Neuronal stem cell (in vitro differentiated cells): ENCODE measurements around the gene GTSF1L.

Source experiments
- DNase-seq: peaks from one replicate; pipeline ENCODE4 v3.0.0-alpha.2; 2013; ENCODE audit warnings: low spot score
- H2AFZ ChIP-seq: one replicate; pipeline ENCODE4 v1.6.1; 2013; ENCODE audit warnings: mild to moderate bottlenecking, low read length, inconsistent platforms
- H2AK5ac ChIP-seq: 2 replicates; pipeline ENCODE4 v1.6.1; 2013; ENCODE audit warnings: low read depth, mild to moderate bottlenecking, inconsistent platforms, low read length, moderate library complexity, mixed read lengths
- H2BK120ac ChIP-seq: 2 replicates; pipeline ENCODE4 v1.6.1; 2013; ENCODE audit warnings: low read depth, mild to moderate bottlenecking, inconsistent platforms, low read length, moderate library complexity, mixed read lengths
- H2BK12ac ChIP-seq: one replicate; pipeline ENCODE4 v1.6.1; 2013; ENCODE audit warnings: low read length, inconsistent platforms
- H2BK15ac ChIP-seq: 2 replicates; pipeline ENCODE4 v1.6.1; 2013; ENCODE audit warnings: mild to moderate bottlenecking, low read length, inconsistent platforms, mixed read lengths
- H2BK5ac ChIP-seq: one replicate; pipeline ENCODE4 v1.6.1; 2013; ENCODE audit warnings: inconsistent platforms, mild to moderate bottlenecking, low read length, moderate library complexity
- H3K14ac ChIP-seq: one replicate; pipeline ENCODE4 v1.6.1; 2013; ENCODE audit warnings: low read length, inconsistent platforms
- H3K18ac ChIP-seq: 2 replicates; pipeline ENCODE4 v1.6.1; 2013; ENCODE audit warnings: low read length, inconsistent platforms
- H3K23ac ChIP-seq: 2 replicates; pipeline ENCODE4 v1.6.1; 2013; ENCODE audit warnings: low read depth, mild to moderate bottlenecking, mixed read lengths, low read length, inconsistent platforms; ENCODE audit not compliant: poor library complexity
- H3K27ac ChIP-seq: replicated peaks from 3 replicates; pipeline ENCODE4 v1.5.1; 2013; ENCODE audit warnings: low read length, inconsistent platforms
- H3K27me3 ChIP-seq, 3 experiments: 2 replicates each; pipeline ENCODE4 v1.6.1; 2013; ENCODE audit warnings: low read length in 3 of 3, mild to moderate bottlenecking in 2 of 3, inconsistent platforms in 1 of 3, low read depth in 1 of 3, mixed read lengths in 1 of 3, moderate library complexity in 1 of 3; ENCODE audit not compliant: control insufficient read depth in 3 of 3, insufficient read depth in 3 of 3
- H3K36me3 ChIP-seq, 2 donors: replicated peaks in 1 of 2; 2 replicates each; pipeline ENCODE4 v1.6.1; 2013; ENCODE audit warnings: low read length in 2 of 2; ENCODE audit not compliant: control insufficient read depth in 2 of 2, insufficient read depth in 2 of 2
- H3K4ac ChIP-seq: 2 replicates; pipeline ENCODE4 v1.6.1; 2013; ENCODE audit warnings: inconsistent platforms, mild to moderate bottlenecking, low read length, moderate library complexity
- H3K4me1 ChIP-seq, 2 donors: 1 replicate in 1 of 2; 2 replicates in 1 of 2; pipeline ENCODE4 v1.6.1; 2013; ENCODE audit warnings: low read length in 2 of 2, low read depth in 1 of 2; ENCODE audit not compliant: control insufficient read depth in 2 of 2, insufficient read depth in 1 of 2
- H3K4me2 ChIP-seq: one replicate; pipeline ENCODE4 v1.6.1; 2013; ENCODE audit warnings: mild to moderate bottlenecking, low read length, inconsistent platforms; ENCODE audit not compliant: insufficient read depth, poor library complexity, severe bottlenecking
- H3K4me3 ChIP-seq, 2 donors: 2 replicates each; pipeline ENCODE4 v1.5.1; 2013; ENCODE audit warnings: low read length in 2 of 2, mild to moderate bottlenecking in 2 of 2, inconsistent platforms in 1 of 2, moderate library complexity in 1 of 2
- H3K79me1 ChIP-seq: one replicate; pipeline ENCODE4 v1.6.1; 2013; ENCODE audit warnings: low read depth, mild to moderate bottlenecking, inconsistent platforms, low read length, moderate library complexity
- H3K9ac ChIP-seq: one replicate; pipeline ENCODE4 v1.6.1; 2013; ENCODE audit warnings: mild to moderate bottlenecking, low read depth, low read length, inconsistent platforms; ENCODE audit not compliant: poor library complexity
- H3K9me3 ChIP-seq, 2 donors: replicated peaks in 1 of 2; 2 replicates each; pipeline versions ENCODE3 to v1.6.1; 2013; ENCODE audit warnings: low read length in 2 of 2, mild to moderate bottlenecking in 2 of 2, inconsistent platforms in 1 of 2, low read depth in 1 of 2, mixed read lengths in 1 of 2, moderate library complexity in 1 of 2; ENCODE audit not compliant: control insufficient read depth in 2 of 2, insufficient read depth in 1 of 2
- H4K8ac ChIP-seq: one replicate; pipeline ENCODE4 v1.6.1; 2013; ENCODE audit warnings: low read depth, mild to moderate bottlenecking, inconsistent platforms, low read length, moderate library complexity
- H4K91ac ChIP-seq: one replicate; pipeline ENCODE4 v1.6.1; 2013; ENCODE audit warnings: low read length, low read depth, mild to moderate bottlenecking, inconsistent platforms; ENCODE audit not compliant: poor library complexity
- WGBS, 2 donors: extraction: QIAGEN DNeasy Blood & Tissue Kit; methylation state at CpG; one replicate each; pipeline ENCODE4 v1.1.7; 2013; ENCODE audit warnings: missing lambda C conversion rate in 2 of 2, mixed read lengths in 1 of 2; ENCODE audit not compliant: insufficient read length in 2 of 2, insufficient replicate concordance in 1 of 2; ENCODE audit errors: extremely low coverage in 2 of 2; 5-methylcytosine and 5-hydroxymethylcytosine counted together

GTSF1L gene

GRCh38 chr20:43699941-43700565 lies 26.7 kb downstream of the GTSF1L start:
- no peak overlapping the region for H2AFZ ChIP-seq
- H3K79me1 ChIP-seq = peaks cover 7% of the 10 kb centered on the region
- H3K27me3 ChIP-seq = no peaks in the 10 kb centered on the region
- H4K91ac ChIP-seq = no peak overlapping the region
- no peak overlapping the region for H3K9ac ChIP-seq
- H3K27ac ChIP-seq = no peak overlapping the region
- H3K4me2 ChIP-seq = no peak overlapping the region
- H3K4ac ChIP-seq = no peak overlapping the region
- H3K9me3 ChIP-seq = no peaks in the 10 kb centered on the region
- no peak overlapping the region for H2BK15ac ChIP-seq
- no CpG with 5 or more reads among the region's 8 CpGs for WGBS, 2 donors
- no peak for DNase-seq
- peaks cover 43 to 79% of the 10 kb centered on the region in 2 donors for H3K36me3 ChIP-seq
- no peak overlapping the region for H3K4me3 ChIP-seq
- no peak overlapping the region for H2AK5ac ChIP-seq
- no peak overlapping the region for H3K23ac ChIP-seq
- no peak overlapping the region for H3K14ac ChIP-seq
- no peak overlapping the region for H2BK5ac ChIP-seq
- H3K18ac ChIP-seq = no peak overlapping the region
- no peaks in the 10 kb centered on the region for H3K4me1 ChIP-seq
- H4K8ac ChIP-seq = no peak overlapping the region
- H2BK12ac ChIP-seq = no peak overlapping the region
- H2BK120ac ChIP-seq = no peak overlapping the region

DNA sequence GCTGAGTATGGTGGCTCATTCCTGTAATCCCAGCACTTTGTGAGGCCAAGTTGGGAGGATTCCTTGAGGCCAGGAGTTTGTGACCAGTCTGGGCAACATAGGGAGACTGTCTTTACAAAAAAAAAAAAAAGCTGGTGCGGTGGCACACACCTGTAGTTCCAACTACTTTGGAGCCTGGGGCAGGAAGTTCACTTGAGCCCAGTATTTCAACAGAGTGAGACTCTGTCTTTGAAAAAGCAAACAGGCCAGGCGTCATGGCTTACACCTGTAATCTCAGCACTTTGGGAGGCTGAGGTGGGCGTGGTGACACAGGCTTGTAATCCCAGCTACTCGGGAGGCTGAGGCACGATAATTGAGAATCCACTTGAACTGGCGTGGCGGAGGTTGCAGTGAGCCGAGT lies 31.2 kb downstream of the GTSF1L start:
- Histone ChIP-seq H4K8ac (no peak overlapping the region), H3K27ac (no peak overlapping the region), H2BK12ac (no peak overlapping the region), H3K36me3 (peaks cover 21 to 74% of the 10 kb centered on the region in 2 donors), H2AFZ (no peak overlapping the region), H3K4me3 (no peak overlapping the region), H3K23ac (no peak overlapping the region), H3K4me2 (no peak overlapping the region), H3K4me1 (no peaks in the 10 kb centered on the region), H3K27me3 (no peaks in the 10 kb centered on the region), H4K91ac (no peak overlapping the region), H2BK15ac (no peak overlapping the region), H3K18ac (no peak overlapping the region), H3K14ac (no peak overlapping the region), H3K9me3 (no peaks in the 10 kb centered on the region), H3K79me1 (no peaks in the 10 kb centered on the region), H3K9ac (no peak overlapping the region), H2BK120ac (no peak overlapping the region), H2BK5ac (no peak overlapping the region), H3K4ac (no peak overlapping the region), H2AK5ac (no peak overlapping the region)
- no peak for DNase-seq
- WGBS, 2 donors = no CpG with 5 or more reads among the region's 8 CpGs

- no peak overlapping the region for H3K4me3 ChIP-seq
- no peak overlapping the region for H2BK12ac ChIP-seq
- no peak overlapping the region for H4K8ac ChIP-seq
- no peak overlapping the region for H3K4ac ChIP-seq
- H3K27ac ChIP-seq = no peak overlapping the region
- H2BK15ac ChIP-seq = no peak overlapping the region
- no peak overlapping the region for H2BK120ac ChIP-seq
- no peaks in the 10 kb centered on the region for H3K79me1 ChIP-seq
- no peak overlapping the region for H2AK5ac ChIP-seq
- WGBS, 2 donors = no CpG with 5 or more reads among the region's 3 CpGs
- H3K14ac ChIP-seq = no peak overlapping the region
- H3K9ac ChIP-seq = no peak overlapping the region
- no peak for DNase-seq
- H3K4me1 ChIP-seq = no peaks in the 10 kb centered on the region
- H3K9me3 ChIP-seq = no peaks in the 10 kb centered on the region
- H3K36me3 ChIP-seq = peaks cover 15 to 72% of the 10 kb centered on the region in 2 donors
- H4K91ac ChIP-seq = no peak overlapping the region
- no peak overlapping the region for H2BK5ac ChIP-seq
- H3K4me2 ChIP-seq = no peak overlapping the region
- H3K27me3 ChIP-seq = no peaks in the 10 kb centered on the region
- no peak overlapping the region for H3K18ac ChIP-seq
- H3K23ac ChIP-seq = no peak overlapping the region
- no peak overlapping the region for H2AFZ ChIP-seq
Measured at GRCh38 chr20:43694763-43695162, 32.0 kb downstream of the GTSF1L start.

DNA sequence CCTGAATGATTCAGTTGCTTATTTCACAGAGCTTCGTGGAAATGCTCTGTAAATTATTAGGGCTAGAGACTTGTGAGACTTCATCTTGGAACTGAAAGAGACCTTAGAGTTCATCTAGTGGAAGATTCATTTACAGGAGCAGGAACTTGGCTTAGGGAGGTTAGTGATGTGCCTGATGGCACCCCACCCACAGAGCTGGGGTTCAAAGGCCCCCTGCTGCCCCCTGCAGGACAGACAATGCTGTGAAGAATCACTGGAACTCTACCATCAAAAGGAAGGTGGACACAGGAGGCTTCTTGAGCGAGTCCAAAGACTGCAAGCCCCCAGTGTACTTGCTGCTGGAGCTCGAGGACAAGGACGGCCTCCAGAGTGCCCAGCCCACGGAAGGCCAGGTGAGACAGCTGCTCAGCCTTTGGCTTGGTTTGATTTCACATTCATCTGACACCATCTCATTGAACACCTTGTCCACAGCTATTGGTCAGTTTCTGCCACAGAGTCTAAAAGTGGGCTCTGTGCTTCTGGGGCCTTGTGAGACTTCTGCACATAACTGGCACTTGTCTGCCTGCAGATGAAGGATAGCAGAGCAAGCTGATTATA lies 34.8 kb downstream of the GTSF1L start:
- H3K79me1 ChIP-seq = no peaks in the 10 kb centered on the region

More for the DNA sequence above, 34.8 kb downstream of the GTSF1L start:
- no peaks in the 10 kb centered on the region for H3K27me3 ChIP-seq
- H3K4ac ChIP-seq = peak overlapping the region; percentile 10
- no peak overlapping the region for H2BK5ac ChIP-seq
- DNase-seq = peak; percentile 26
- WGBS, 2 donors = no CpG with 5 or more reads among the region's 5 CpGs
- no peaks in the 10 kb centered on the region for H3K9me3 ChIP-seq
- no peak overlapping the region for H4K91ac ChIP-seq
- no peak overlapping the region for H2AFZ ChIP-seq
- no peak overlapping the region for H4K8ac ChIP-seq
- H3K18ac ChIP-seq = no peak overlapping the region
- H3K9ac ChIP-seq = no peak overlapping the region
- no peak overlapping the region for H2BK120ac ChIP-seq
- H3K23ac ChIP-seq = no peak overlapping the region
- no peak overlapping the region for H2AK5ac ChIP-seq
- H3K36me3 ChIP-seq = peaks cover 21 to 85% of the 10 kb centered on the region in 2 donors
- H2BK12ac ChIP-seq = no peak overlapping the region
- no peak overlapping the region for H3K4me3 ChIP-seq
- H2BK15ac ChIP-seq = no peak overlapping the region
- no peak overlapping the region for H3K4me2 ChIP-seq
- no peak overlapping the region for H3K27ac ChIP-seq
- H3K4me1 ChIP-seq = no peaks in the 10 kb centered on the region
- H3K14ac ChIP-seq = no peak overlapping the region
